Nephron (organoid): ENCODE measurements around the gene TTLL12.

ENCODE experiments used
- H3K27ac Mint-ChIP-seq, 3 experiments: 2 replicates each; pipeline ENCODE4 v1.8.0; 2020; ENCODE audit warnings: mixed read lengths in 3 of 3, mild to moderate bottlenecking in 2 of 3, moderate library complexity in 1 of 3
- H3K27me3 Mint-ChIP-seq: 2 replicates; pipeline ENCODE4 v1.8.0; 2021; ENCODE audit warnings: low read depth, mild to moderate bottlenecking, moderate library complexity, mixed read lengths
- H3K36me3 Mint-ChIP-seq: 2 replicates; pipeline ENCODE4 v1.8.0; 2020; ENCODE audit warnings: low read depth, mixed read lengths
- H3K4me1 Mint-ChIP-seq: 2 replicates; pipeline ENCODE4 v1.8.0; 2020; ENCODE audit warnings: mixed read lengths
- H3K4me3 Mint-ChIP-seq, 3 experiments: 2 replicates each; pipeline ENCODE4 v1.8.0; 2020; ENCODE audit warnings: mild to moderate bottlenecking in 3 of 3, mixed read lengths in 3 of 3, moderate library complexity in 2 of 3
- H3K9me3 Mint-ChIP-seq: 2 replicates; pipeline ENCODE4 v1.8.0; 2020; ENCODE audit warnings: mixed read lengths
- CTCF ChIP-seq, 3 experiments: fragments of 200-600 bp; sonication (generic); IDR thresholded peaks; one replicate each; pipeline ENCODE4 v1.5.0; 2021; ENCODE audit warnings: antibody characterized with exemption in 3 of 3; ENCODE audit not compliant: unreplicated experiment in 3 of 3

Gene TTLL12

GRCh38 chr22:43179911-43180195, 7.1 kb downstream of the TTLL12 start:
- no peak overlapping the region for H3K4me3 Mint-ChIP-seq
- H3K36me3 Mint-ChIP-seq = peaks cover 32% of the 10 kb centered on the region
- TF ChIP-seq CTCF (IDR thresholded peaks at IDR 0.05; ENCODE audit: unreplicated experiment in 3 of 3) = no peak
- H3K4me1 Mint-ChIP-seq = peaks cover 6% of the 10 kb centered on the region
- no peaks in the 10 kb centered on the region for H3K27me3 Mint-ChIP-seq
- H3K9me3 Mint-ChIP-seq = no peaks in the 10 kb centered on the region
- H3K27ac Mint-ChIP-seq = no peak overlapping the region

- H3K9me3 Mint-ChIP-seq = no peaks in the 10 kb centered on the region
- H3K4me1 Mint-ChIP-seq = peaks cover 4% of the 10 kb centered on the region
- H3K27me3 Mint-ChIP-seq = no peaks in the 10 kb centered on the region
- no peak overlapping the region for H3K4me3 Mint-ChIP-seq
- H3K36me3 Mint-ChIP-seq = peaks cover 32% of the 10 kb centered on the region
- no peak overlapping the region for H3K27ac Mint-ChIP-seq
- no peak for TF ChIP-seq CTCF (IDR thresholded peaks at IDR 0.05; ENCODE audit: unreplicated experiment in 3 of 3)
Measured at GRCh38 chr22:43179146-43179910, 7.6 kb downstream of the TTLL12 start.

GRCh38 chr22:43177479-43177878, 9.5 kb downstream of the TTLL12 start:
- Mint-ChIP-seq H3K27ac (no peak overlapping the region), H3K27me3 (no peaks in the 10 kb centered on the region), H3K36me3 (peaks cover 41% of the 10 kb centered on the region), H3K9me3 (no peaks in the 10 kb centered on the region), H3K4me1 (no peaks in the 10 kb centered on the region), H3K4me3 (no peak overlapping the region)
- TF ChIP-seq CTCF (IDR thresholded peaks at IDR 0.05; ENCODE audit: unreplicated experiment in 3 of 3) = no peak

- H3K9me3 Mint-ChIP-seq = no peaks in the 10 kb centered on the region
- peaks cover 37% of the 10 kb centered on the region for H3K36me3 Mint-ChIP-seq
- H3K27me3 Mint-ChIP-seq = no peaks in the 10 kb centered on the region
- no peaks in the 10 kb centered on the region for H3K4me1 Mint-ChIP-seq
- no peak overlapping the region for H3K4me3 Mint-ChIP-seq
- no peak for TF ChIP-seq CTCF (IDR thresholded peaks at IDR 0.05; ENCODE audit: unreplicated experiment in 3 of 3)
- no peak overlapping the region for H3K27ac Mint-ChIP-seq
Measured at GRCh38 chr22:43176090-43176489, 10.8 kb downstream of the TTLL12 start.

- no peak overlapping the region for H3K4me3 Mint-ChIP-seq
- no peak overlapping the region for H3K27ac Mint-ChIP-seq
- no peak for TF ChIP-seq CTCF (IDR thresholded peaks at IDR 0.05; ENCODE audit: unreplicated experiment in 3 of 3)
- H3K4me1 Mint-ChIP-seq = no peaks in the 10 kb centered on the region
- H3K9me3 Mint-ChIP-seq = no peaks in the 10 kb centered on the region
- H3K36me3 Mint-ChIP-seq = peaks cover 34% of the 10 kb centered on the region
- no peaks in the 10 kb centered on the region for H3K27me3 Mint-ChIP-seq
Measured at GRCh38 chr22:43174941-43175531, 11.9 kb downstream of the TTLL12 start.
